OCI-LY1 (cell line): ENCODE results near the gene CD6.

Source experiments
- H2AFZ ChIP-seq: fragments of 200-600 bp; sonication (generic), shearing (Covaris generic); 2 replicates; pipeline ENCODE4 v1.6.0; 2014; ENCODE audit warnings: antibody characterized with exemption, mild to moderate bottlenecking, low read length
- H3F3A ChIP-seq: fragments of 200-600 bp; sonication (generic), shearing (Covaris generic); 2 replicates; pipeline ENCODE4 v1.6.0; 2014; ENCODE audit warnings: mild to moderate bottlenecking, antibody characterized with exemption, low read length, moderate library complexity; ENCODE audit not compliant: insufficient read depth
- H3K27ac ChIP-seq: fragments of 200-600 bp; sonication (generic); 2 replicates; pipeline ENCODE4 v1.5.1; 2014; ENCODE audit warnings: low read length, mixed run types, mild to moderate bottlenecking, low read depth; ENCODE audit not compliant: poor library complexity, severe bottlenecking
- H3K27me3 ChIP-seq: fragments of 200-600 bp; sonication (generic); 2 replicates; pipeline ENCODE4 v1.6.0; 2014; ENCODE audit warnings: antibody characterized with exemption, mild to moderate bottlenecking, low read length, moderate library complexity; ENCODE audit not compliant: insufficient read depth
- H3K36me3 ChIP-seq: fragments of 200-600 bp; sonication (generic); 2 replicates; pipeline ENCODE4 v1.6.1; 2014; ENCODE audit warnings: mild to moderate bottlenecking, antibody characterized with exemption, low read length, moderate library complexity, mixed read lengths; ENCODE audit not compliant: insufficient read depth
- H3K4me1 ChIP-seq: fragments of 200-600 bp; sonication (generic); 2 replicates; pipeline ENCODE4 v1.5.1; 2014; ENCODE audit warnings: mild to moderate bottlenecking, low read length, moderate library complexity; ENCODE audit not compliant: insufficient read depth, severe bottlenecking
- H3K4me2 ChIP-seq: fragments of 200-600 bp; sonication (generic), shearing (Covaris generic); 2 replicates; pipeline ENCODE4 v1.6.1; 2014; ENCODE audit warnings: low read length
- H3K4me3 ChIP-seq: fragments of 200-600 bp; sonication (generic); 2 replicates; pipeline ENCODE4 v1.5.1; 2014; ENCODE audit warnings: low read length, low read depth, mild to moderate bottlenecking, mixed read lengths; ENCODE audit not compliant: poor library complexity, severe bottlenecking
- H3K79me2 ChIP-seq: fragments of 200-600 bp; shearing (Covaris generic); 2 replicates; pipeline ENCODE4 v1.6.1; 2016; ENCODE audit warnings: mixed run types, low read length, mixed read lengths; ENCODE audit not compliant: insufficient read depth
- H3K9ac ChIP-seq: fragments of 200-600 bp; sonication (generic), shearing (Covaris generic); 2 replicates; pipeline ENCODE4 v1.6.1; 2014; ENCODE audit warnings: mild to moderate bottlenecking, low read length, mixed read lengths
- H3K9me2 ChIP-seq: fragments of 200-600 bp; sonication (generic), shearing (Covaris generic); 2 replicates; pipeline ENCODE4 v1.6.1; 2014; ENCODE audit warnings: low read depth, mild to moderate bottlenecking, low read length, mixed read lengths
- H3K9me3 ChIP-seq: fragments of 200-600 bp; shearing (Covaris generic); 2 replicates; pipeline ENCODE4 v1.6.1; 2014; ENCODE audit warnings: low read length, mixed read lengths
- H4K20me1 ChIP-seq: fragments of 200-600 bp; sonication (generic), shearing (Covaris generic); 2 replicates; pipeline ENCODE4 v1.6.0; 2016; ENCODE audit warnings: mild to moderate bottlenecking, low read length; ENCODE audit not compliant: insufficient read depth
- EZH2 ChIP-seq: fragments of 200-600 bp; sonication (generic), shearing (Covaris generic); IDR thresholded peaks from 2 replicates; pipeline ENCODE4 v1.8.0; 2017; ENCODE audit warnings: borderline replicate concordance, mixed run types, mild to moderate bottlenecking, antibody characterized with exemption, low read length, moderate library complexity, mixed read lengths
- TF ChIP-seq, protein P1 (sequence below): fragments of 200-600 bp; sonication (generic), shearing (Covaris generic); IDR thresholded peaks from 2 replicates; pipeline ENCODE4 v1.5.1; 2017; ENCODE audit warnings: mild to moderate bottlenecking, antibody characterized with exemption, low read length, moderate library complexity, mixed read lengths

CD6 gene

DNA sequence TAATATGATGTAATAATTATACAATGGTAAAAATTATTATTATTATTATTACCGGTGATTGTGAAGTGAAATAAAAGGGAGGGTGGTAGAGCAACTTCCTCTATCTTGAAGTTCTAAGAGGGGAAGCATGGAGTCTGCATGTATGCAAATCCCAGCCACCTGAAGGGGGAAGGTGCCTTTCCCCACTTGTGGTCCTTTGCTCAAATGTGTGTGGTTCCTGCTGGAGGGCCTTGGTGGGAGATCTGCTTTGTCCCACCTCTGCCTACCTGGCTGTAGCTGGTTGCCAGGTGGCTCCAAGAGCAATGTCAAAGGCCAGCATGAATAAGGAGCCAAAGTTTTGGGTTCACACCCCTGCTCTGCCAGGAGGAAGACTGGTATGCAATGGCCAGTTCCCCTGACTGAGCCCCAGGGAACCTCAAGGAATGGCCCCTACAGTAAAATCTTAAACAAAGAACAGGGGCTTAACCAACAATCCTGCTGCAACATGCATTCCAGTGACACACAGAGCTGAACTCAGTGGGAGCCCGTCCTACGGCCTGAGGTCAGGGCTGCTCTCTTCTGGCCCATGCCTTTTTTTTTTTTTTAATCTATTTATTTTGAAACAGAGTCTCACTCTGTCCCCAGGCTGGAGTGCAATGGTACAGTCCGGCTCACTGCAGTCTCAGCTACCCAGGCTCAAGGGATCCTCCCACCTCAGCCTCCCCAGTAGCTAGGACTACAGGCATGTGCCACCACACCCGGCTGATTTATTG, 38.7 kb upstream of the CD6 start:
- no peak overlapping the region for H3K4me3 ChIP-seq
- H3K9me3 ChIP-seq: no peaks in the 10 kb centered on the region
- H2AFZ ChIP-seq: no peak overlapping the region
- peaks cover 36% of the 10 kb centered on the region for H3K4me1 ChIP-seq
- no peaks in the 10 kb centered on the region for H3F3A ChIP-seq
- no peaks in the 10 kb centered on the region for H3K27me3 ChIP-seq
- H3K4me2 ChIP-seq: peak overlapping the region; percentile 57; the same call in 1 of the 2 replicates
- no peaks in the 10 kb centered on the region for H3K79me2 ChIP-seq
- TF ChIP-seq, protein P1, sequence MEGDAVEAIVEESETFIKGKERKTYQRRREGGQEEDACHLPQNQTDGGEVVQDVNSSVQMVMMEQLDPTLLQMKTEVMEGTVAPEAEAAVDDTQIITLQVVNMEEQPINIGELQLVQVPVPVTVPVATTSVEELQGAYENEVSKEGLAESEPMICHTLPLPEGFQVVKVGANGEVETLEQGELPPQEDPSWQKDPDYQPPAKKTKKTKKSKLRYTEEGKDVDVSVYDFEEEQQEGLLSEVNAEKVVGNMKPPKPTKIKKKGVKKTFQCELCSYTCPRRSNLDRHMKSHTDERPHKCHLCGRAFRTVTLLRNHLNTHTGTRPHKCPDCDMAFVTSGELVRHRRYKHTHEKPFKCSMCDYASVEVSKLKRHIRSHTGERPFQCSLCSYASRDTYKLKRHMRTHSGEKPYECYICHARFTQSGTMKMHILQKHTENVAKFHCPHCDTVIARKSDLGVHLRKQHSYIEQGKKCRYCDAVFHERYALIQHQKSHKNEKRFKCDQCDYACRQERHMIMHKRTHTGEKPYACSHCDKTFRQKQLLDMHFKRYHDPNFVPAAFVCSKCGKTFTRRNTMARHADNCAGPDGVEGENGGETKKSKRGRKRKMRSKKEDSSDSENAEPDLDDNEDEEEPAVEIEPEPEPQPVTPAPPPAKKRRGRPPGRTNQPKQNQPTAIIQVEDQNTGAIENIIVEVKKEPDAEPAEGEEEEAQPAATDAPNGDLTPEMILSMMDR: no peak
- no peak for TF ChIP-seq EZH2
- H4K20me1 ChIP-seq: no peaks in the 10 kb centered on the region
- H3K9me2 ChIP-seq: no peaks in the 10 kb centered on the region
- H3K9ac ChIP-seq: peak overlapping the region; percentile 5; the same call in 1 of the 2 replicates
- H3K36me3 ChIP-seq: no peaks in the 10 kb centered on the region
- peak overlapping the region; percentile 76 for H3K27ac ChIP-seq

DNA sequence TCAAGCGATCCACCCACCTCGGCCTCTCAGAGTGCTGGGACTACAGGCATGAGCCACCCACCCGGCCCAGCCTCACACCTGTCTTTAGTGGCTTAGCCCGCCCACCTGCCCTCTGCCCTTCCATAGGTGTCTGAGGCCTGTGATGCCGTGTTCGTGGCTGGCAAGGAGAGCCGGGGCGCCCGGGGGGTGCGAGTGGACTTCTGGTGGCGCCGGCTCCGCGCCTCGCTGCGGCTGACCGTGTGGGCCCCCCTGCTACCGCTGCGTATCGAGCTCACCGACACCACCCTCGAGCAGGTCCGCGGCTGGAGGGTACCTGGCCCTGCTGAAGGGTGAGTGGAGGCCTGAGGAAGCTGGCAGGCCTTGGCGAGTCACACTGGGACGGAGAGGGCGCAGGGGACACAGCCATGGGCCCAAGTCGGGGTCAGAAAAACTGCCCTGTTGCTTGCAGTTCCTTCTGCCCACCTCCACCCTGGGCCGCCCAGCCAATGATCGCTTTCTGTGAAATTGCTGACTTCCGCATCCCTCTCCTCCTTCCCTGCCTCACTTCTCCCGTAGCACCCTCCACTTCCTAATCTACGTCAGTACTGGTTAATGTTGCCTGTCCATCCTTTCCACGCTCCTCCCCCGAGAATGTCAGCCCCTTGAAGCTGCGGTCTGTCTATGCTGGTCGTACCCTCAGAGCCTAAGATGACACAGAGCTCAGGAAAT, 37.9 kb upstream of the CD6 start:
- TF ChIP-seq, protein P1: no peak
- no peak for TF ChIP-seq EZH2
- Histone ChIP-seq H3K4me2 (peak overlapping the region; percentile 7; the same call in 1 of the 2 replicates), H3K4me1 (peaks cover 36% of the 10 kb centered on the region)

DNA sequence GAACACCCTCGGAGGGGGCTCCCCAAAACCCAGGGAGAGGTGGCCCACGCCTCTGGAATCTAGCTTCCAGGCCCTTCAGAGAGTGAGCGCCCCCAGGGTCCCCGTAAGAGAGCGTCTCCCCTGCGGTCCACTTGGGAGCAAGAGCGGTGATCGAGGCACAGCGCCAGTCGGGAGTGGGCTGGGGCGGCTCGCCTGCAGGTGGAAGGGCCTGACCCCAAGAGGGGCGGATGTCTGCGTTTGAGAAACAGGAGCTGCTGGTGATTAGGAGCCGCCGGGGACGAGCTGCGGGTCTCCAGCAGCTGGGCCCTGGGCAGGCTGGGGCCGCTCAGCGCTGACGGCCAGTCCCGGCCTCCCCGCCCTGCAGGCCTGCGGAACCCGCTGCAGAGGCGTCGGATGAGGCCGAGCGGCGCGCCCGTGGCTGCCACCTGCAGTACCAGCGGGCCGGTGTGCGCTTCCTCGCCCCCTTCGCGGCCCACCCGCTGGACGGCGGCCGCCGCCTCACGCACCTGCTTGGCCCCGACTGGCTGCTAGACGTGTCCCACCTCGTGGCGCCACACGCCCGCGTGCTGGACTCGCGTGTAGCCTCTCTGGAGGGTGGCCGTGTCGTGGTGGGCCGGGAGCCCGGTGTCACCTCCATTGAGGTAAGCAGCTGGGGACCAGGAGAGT, 37.2 kb upstream of the CD6 start:
- no peaks in the 10 kb centered on the region for H3F3A ChIP-seq
- TF ChIP-seq EZH2: no peak
- TF ChIP-seq, protein P1: no peak
- peaks cover 36% of the 10 kb centered on the region for H3K4me1 ChIP-seq
- H3K9me2 ChIP-seq: no peaks in the 10 kb centered on the region
- H3K79me2 ChIP-seq: no peaks in the 10 kb centered on the region
- no peaks in the 10 kb centered on the region for H3K36me3 ChIP-seq
- no peak overlapping the region for H2AFZ ChIP-seq
- no peak overlapping the region for H3K4me3 ChIP-seq
- H3K27me3 ChIP-seq: no peaks in the 10 kb centered on the region
- no peak overlapping the region for H3K9ac ChIP-seq
- H3K27ac ChIP-seq: no peak overlapping the region
- H3K9me3 ChIP-seq: no peaks in the 10 kb centered on the region
- peak overlapping the region; percentile 7; the same call in 1 of the 2 replicates for H3K4me2 ChIP-seq
- H4K20me1 ChIP-seq: no peaks in the 10 kb centered on the region

More for the DNA sequence above, 37.9 kb upstream of the CD6 start:
- H3K9me3 ChIP-seq: no peaks in the 10 kb centered on the region
- no peaks in the 10 kb centered on the region for H4K20me1 ChIP-seq
- H3K79me2 ChIP-seq: no peaks in the 10 kb centered on the region
- no peak overlapping the region for H3K4me3 ChIP-seq
- H3K36me3 ChIP-seq: no peaks in the 10 kb centered on the region
- H3K27me3 ChIP-seq: no peaks in the 10 kb centered on the region
- H2AFZ ChIP-seq: no peak overlapping the region
- no peaks in the 10 kb centered on the region for H3F3A ChIP-seq
- H3K9me2 ChIP-seq: no peaks in the 10 kb centered on the region
- no peak overlapping the region for H3K9ac ChIP-seq
- no peak overlapping the region for H3K27ac ChIP-seq
